ENCODE results near the gene ZNG1F. TPM values are rescaled to one million over a fixed set of nuclear protein-coding genes. Genes with fewer than 3 reads are reported as not detected.
"Not testable (repeated sequence)": the region's sequence is repeated elsewhere in the genome, so short reads cannot be mapped to it uniquely, and the experiment has no call there.

Gene ZNG1F
- 7.6 and 12.7 TPM in 2 replicates for total RNA-seq

DNA sequence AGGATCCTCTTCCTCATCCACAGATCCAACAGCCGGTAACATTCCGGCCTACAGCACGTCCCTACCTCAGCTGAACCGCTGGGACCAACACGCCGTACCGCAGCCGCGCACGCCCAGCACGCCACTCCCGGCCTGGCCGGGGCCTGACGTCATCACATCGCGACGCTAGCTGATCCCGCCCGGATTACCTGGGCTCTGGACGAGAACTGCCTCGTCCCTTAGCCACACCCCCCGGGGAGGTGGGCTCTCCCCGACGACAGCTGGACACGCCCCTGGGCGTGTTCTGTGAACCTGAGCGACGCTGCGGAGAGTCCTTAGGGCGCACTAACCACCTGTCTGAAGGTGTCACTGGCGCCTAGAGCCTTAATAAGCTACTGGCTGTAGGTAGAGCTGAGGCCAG, at the start of gene ZNG1F:
ZNG1F (minus strand) TSS at position 101 of the 400 bp plus-strand sequence; CDS start at position 42, 59 bp downstream.
- not testable (repeated sequence) for DNase-seq (ENCODE audit: low read depth)

DNA sequence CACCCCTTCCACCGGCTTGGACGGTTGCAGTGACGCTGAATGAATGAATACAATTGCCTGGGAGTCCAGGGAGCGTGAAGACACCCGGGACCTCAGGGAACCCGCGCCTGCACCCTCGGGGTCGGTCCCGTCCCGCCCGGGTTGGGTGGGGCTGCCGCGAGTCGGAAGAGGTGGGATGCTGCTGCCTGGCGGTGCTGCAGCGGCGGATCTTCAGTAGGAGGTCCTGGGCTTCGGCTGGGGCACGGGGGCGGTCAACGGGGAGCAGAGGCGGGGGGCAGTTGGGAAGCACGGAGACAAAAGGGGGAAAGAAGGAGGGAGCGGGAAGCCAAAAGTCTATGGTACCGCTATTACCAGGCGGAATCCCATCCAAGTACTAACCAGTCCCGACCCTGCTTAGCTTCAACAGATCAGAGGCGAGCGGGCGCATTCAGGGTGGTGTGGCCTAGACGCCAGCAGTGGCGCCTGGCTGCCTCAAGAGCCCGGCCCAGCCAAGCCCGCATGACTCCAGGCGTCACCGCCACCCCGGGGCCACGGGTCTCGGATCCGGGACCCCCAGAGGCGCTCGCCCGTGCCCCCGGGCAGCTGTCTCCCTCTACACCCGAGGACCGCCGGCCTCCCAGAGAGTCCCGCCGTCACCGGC, 48.1 kb upstream of the ZNG1F start:
- not testable (repeated sequence) for DNase-seq (ENCODE audit: low read depth)

DNA sequence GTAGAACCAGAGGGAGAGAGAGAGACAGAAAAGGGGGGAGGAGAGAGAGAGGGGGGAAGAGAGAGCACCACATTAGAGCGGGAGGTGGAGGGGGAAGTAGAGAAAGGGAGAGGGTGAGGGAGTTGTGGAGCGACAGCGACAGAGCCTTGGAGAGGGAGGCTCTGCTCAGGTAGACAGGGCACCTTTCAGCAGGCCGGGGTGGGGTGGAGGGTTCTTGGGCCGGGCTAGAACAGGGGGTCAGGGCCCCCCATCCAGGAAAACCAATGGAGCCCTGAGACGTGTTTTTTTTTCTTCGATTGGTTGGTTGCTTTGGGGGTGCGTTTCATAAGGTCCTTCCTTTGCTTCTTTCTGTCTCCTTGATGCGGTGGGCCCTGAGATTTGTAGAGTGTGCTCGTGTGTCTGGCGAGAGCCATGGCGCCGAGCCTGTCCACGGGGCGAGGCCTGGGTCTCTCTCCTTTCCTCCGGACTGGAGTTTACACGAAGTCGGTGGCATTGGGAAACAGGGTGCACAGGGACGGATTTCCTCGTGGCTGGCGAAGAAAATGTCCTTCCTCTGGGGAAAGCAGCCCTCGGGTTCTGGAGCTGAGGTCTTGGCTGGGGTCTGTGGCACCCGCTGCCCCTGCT, 47.5 kb upstream of the ZNG1F start:
- not testable (repeated sequence) for DNase-seq (ENCODE audit: low read depth)

- not testable (repeated sequence) for DNase-seq (ENCODE audit: low read depth)
These were observed 46.0 kb upstream of the ZNG1F start for GRCh38 chr9:41234811-41235805.

- not testable (repeated sequence) for DNase-seq (ENCODE audit: low read depth)
These were observed 45.1 kb upstream of the ZNG1F start for GRCh38 chr9:41234221-41234620.

DNA sequence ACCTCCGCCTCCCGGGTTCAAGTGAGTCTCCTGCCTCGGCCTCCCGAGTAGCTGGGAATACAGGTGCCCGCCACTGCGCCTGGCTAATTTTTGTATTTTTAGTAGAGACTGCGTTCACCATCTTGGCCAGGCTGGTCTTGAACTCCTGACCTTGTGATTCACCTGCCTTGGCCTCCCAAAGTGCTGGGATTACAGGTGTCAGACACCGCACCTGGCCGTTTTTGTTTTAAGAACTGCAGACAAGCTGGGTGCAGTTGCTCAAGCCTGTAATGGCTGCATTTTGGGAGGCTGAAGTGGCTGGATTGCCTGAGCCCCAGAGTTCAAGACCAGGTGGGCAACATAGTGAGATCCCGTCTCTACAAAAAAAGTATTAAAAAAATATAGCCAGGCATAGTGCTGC, 43.2 kb upstream of the ZNG1F start:
- not testable (repeated sequence) for DNase-seq (ENCODE audit: low read depth)

GRCh38 chr9:41230418-41230817, 41.3 kb upstream of the ZNG1F start:
- DNase-seq (ENCODE audit: low read depth) = not testable (repeated sequence)

DNA sequence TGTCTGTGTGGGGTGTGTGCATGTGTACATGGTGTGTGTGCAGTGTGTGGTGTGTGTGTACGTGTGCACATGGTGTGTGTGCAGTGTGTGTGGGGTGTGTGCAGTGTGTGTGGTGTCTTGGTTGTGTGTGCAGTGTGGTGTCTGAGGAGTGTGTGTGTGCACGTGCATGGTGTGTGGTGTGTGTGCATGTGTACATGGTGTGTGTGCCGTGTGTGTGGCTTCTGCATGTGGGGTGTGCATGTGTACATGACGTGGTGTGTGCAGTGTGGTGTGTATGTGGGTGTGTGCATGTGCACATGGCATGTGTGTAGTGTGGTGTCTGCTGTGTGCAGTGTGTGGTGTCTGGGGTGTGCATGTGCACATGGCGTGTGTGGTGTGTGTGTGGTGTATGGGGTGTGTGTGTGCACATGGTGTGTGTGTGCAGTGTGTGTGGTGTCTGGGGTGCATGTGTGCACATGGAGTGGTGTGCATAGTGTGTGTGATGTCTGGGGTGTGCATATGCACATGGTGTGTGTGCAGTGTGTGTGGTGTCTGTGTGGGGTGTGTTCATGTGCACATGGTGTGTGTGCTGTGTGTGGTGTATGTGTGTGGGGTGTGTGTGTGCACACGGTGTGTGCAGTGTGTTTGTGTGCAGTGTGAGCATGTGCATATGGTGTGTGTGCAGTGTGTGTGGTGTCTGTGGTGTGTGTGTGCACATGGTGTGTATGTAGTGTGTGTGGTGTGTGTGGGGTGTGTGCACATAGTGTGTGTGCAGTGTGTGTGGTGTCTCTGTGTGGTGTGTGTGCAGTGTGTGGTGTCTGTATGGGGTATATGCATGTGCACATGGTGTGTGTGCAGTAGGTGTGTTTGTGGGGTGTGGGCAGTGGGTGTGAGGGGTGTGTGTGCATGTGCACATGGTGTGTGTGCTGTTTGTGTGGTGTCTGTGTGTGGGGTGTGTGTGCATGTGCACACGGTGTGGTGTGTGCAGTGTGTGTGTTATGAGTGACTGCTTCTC, 40.6 kb upstream of the ZNG1F start:
- peak; percentile 23 for DNase-seq (ENCODE audit: low read depth)

- DNase-seq (ENCODE audit: low read depth) = not testable (repeated sequence)
These were observed 30.7 kb upstream of the ZNG1F start for GRCh38 chr9:41219831-41220230.

- DNase-seq (ENCODE audit: low read depth) = not testable (repeated sequence)
These were observed 678 bp downstream of the ZNG1F start for GRCh38 chr9:41188439-41188838.

- DNase-seq (ENCODE audit: low read depth) = not testable (repeated sequence)
These were observed 14.1 kb downstream of the ZNG1F start for GRCh38 chr9:41174994-41175393.

DNA sequence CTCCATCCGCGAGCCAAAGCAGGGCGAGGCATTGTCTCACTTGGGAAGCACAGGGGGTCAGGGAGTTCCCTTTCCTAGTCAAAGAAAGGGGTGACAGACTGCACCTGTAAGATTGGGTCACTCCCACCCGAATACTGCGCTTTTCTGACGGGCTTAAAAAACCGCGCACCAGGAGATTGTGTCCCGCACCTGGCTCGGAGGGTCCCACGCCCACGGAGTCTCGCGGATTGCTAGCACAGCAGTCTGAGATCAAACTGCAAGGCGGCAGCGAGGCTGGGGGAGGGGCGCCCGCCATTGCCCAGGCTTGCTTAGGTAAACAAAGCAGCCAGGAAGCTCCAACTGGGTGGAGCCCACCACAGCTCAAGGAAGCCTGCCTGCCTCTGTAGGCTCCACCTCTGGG, 39.0 kb downstream of the ZNG1F start:
- DNase-seq (ENCODE audit: low read depth) = not testable (repeated sequence)

DNA sequence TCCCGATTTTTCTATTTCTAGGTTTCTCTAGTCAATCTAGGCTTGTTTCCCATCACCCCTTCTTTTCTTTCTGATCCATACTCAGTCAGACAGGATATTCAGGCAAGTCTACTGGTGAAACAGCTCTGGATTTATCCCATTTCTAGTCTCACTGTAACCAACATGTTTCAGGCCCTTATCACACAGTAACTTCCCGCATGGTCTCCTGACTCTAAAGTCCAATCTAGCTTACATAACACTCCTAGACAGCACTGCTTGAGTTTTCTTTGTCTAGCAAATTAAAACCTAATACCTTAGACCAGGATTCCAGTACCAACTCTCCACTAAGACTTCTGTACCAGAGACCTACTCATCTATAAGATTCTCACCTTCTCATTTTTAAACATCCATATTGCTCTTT, 47.2 kb downstream of the ZNG1F start:
- not testable (repeated sequence) for DNase-seq (ENCODE audit: low read depth)

DNA sequence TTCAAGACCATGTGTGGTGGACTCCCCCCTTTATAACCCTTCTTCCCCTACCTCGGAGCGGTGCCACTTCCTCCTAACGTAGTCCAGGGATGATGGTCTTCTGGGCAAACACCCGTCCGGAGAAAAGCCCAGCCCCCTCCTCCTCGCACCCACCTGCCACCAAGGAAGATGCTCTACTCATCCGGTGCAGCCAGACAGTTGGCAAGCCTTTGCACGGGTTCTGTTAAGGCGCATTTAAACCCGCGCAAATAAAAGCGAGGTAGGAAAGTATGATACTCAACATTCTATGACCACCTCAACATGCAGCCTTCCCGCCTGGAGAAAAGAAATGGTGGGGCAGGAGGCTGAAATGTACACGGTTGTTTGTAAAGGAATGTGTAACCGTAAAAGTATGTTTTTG, 60.5 kb downstream of the ZNG1F start, which contains the start of gene FOXD4L6:
FOXD4L6 (minus strand) TSS at position 101 of the 400 bp plus-strand sequence. CDS start 298 bp downstream, outside the sequence.
- not testable (repeated sequence) for DNase-seq (ENCODE audit: low read depth)

GRCh38 chr9:41126746-41127446, 62.2 kb downstream of the ZNG1F start:
- DNase-seq (ENCODE audit: low read depth) = not testable (repeated sequence)

DNA sequence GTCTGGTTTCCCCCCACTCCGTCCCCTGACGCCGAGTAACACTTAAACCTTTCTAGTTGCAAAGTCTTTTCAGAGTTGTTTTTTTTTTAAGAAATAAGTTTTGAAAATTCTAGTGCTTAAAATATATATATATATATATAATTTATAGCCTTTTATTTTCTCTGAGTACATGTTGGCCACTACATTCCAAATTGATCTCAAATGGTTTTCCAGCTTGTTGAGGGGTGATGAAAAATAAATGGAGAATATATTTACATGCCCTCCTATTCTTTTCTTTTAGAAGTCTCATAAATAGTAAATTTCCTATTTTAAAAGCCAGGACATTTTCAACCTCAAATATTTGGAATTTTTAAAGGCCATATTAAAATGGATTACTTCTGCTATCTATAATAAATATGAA, 63.2 kb downstream of the ZNG1F start:
- DNase-seq (ENCODE audit: low read depth) = not testable (repeated sequence)

DNA sequence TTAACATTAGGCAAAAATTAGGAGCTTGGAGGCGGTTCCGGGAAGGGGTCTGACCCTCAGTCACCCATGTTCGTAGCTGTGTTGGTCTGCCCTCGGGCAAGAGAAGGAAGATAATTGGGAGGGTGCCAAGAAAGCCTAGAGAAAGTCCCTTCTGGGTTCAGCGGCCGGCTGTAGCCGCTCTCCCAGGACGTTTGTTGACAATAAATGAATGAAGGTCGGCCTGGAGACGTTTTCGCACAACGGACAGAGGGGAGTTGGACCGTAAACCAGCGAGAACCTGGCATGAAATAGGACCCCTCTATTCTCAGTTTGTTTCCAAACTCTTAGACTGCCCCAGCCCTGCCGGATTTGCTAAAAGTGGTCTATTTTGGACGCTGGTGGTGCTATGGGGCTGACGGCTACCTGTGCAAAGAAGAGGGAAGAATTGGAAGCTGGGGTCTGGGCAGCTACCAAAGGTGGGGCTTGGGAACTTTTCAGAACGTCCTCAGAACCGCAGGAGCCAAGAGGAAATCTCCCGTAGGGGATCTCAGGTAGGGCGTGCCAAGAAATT, 63.9 kb downstream of the ZNG1F start:
- not testable (repeated sequence) for DNase-seq (ENCODE audit: low read depth)

GRCh38 chr9:41124250-41125108, 64.6 kb downstream of the ZNG1F start:
- DNase-seq (ENCODE audit: low read depth) = not testable (repeated sequence)

- DNase-seq (ENCODE audit: low read depth) = not testable (repeated sequence)
These were observed 65.3 kb downstream of the ZNG1F start for GRCh38 chr9:41123812-41124211.

Measured in renal cortical epithelial cell (primary cell).